Mucosa of gallbladder (tissue), 1 donor: ENCODE results near the gene PGAM5. TPM values are rescaled to one million over a fixed set of nuclear protein-coding genes. Genes with fewer than 3 reads are reported as not detected.
"Not testable (repeated sequence)": the region's sequence is repeated elsewhere in the genome, so short reads cannot be mapped to it uniquely, and the experiment has no call there.

Source experiments
- DNase-seq: peaks from one replicate; pipeline ENCODE4 v3.0.0-alpha.2; 2020; ENCODE audit warnings: low spot score
- total RNA-seq: library from RNA; stranded (reverse); gene quantifications from one replicate; pipeline ENCODE4 v1.2.1, GENCODE V29; 2021
- donor health status: DM: no; HTN: no; CAD: no.

Gene PGAM5
- total RNA-seq, 1 donor from 2014 or later, result 31.3 TPM

DNA sequence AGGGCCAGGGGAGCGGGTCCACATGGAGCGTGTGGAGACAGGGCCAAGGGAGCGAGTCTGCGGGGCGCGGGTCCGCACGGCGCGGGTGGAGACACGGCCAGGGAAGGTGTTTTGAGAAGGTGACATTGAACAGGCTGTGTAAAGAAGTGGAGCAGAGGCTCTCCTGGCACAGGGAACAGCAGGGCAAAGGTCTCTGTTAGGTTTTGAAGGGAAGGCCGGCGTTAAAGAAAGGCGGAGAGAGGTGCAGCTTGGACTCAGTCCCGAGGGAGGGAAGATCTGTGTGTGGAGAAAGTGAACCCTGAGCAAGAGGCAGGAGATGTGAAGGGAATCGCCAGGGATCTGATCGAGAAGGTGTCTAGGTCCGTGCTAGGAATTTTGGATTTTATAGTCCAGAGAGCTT lies 21.4 kb upstream of the PGAM5 start:
- DNase-seq, result peak; percentile 78

DNA sequence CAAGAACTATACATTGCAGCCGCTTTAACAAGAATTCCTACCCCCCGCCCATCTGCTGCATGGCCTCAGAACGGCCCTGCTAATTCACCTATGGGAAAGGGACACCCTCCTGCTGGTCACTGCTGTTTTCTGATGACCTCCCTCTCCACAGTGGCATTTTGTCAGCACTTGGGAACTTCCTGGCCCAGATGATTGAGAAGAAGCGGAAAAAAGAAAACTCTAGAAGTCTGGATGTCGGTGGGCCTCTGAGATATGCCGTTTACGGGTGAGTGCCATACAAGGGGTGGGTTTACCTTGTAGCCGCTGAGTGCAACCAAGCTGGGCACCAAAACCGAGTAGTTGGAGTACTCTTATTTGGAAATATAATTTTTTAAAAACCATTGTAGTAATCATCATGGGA lies 20.5 kb upstream of the PGAM5 start:
- DNase-seq, result no peak

DNA sequence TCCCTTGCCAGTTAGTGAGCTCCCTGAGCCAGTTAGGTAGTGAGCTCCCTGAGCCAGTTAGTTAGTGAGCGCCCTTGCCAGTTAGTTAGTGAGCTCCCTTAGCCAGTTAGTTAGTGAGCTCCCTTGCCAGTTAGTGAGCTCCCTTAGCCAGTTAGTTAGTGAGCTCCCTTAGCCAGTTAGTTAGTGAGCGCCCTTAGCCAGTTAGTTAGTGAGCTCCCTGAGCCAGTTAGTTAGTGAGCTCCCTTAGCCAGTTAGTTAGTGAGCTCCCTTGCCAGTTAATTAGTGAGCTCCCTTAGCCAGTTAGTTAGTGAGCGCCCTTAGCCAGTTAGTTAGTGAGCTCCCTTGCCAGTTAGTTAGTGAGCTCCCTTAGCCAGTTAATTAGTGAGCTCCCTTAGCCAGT lies 18.6 kb upstream of the PGAM5 start:
- not testable (repeated sequence) for DNase-seq

DNA sequence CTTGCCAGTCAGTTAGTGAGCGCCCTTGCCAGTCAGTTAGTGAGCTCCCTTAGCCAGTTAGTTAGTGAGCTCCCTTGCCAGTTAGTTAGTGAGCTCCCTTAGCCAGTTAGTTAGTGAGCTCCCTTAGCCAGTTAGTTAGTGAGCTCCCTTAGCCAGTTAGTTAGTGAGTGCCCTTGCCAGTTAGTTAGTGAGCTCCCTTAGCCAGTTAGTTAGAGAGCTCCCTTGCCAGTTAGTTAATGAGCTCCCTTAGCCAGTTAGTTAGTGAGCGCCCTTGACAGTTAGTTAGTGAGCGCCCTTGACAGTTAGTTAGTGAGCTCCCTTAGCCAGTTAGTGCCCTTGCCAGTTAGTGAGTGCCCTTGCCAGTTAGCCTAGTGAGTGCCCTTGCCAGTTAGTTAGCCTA lies 15.8 kb upstream of the PGAM5 start:
- DNase-seq, result not testable (repeated sequence)

DNA sequence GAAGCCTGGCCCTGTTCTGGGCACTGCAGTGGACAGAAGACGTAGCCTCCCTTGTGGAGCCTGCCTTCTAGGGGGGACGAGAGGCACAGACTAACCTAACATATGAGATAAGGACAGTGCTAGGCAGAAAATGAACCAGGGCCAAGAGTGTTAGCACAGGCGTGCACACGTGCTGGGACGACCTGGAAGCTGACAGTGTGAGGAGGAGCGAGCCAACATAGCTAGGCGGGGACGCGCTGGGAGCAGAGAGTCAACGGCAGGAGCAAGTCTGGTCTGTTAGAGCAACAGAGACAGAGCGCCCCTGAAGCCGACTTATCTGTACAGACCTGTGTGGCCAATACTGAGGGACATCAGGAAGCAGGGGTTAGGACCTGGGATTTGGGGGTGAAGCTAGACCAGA lies 15.2 kb upstream of the PGAM5 start:
- DNase-seq, result no peak

DNA sequence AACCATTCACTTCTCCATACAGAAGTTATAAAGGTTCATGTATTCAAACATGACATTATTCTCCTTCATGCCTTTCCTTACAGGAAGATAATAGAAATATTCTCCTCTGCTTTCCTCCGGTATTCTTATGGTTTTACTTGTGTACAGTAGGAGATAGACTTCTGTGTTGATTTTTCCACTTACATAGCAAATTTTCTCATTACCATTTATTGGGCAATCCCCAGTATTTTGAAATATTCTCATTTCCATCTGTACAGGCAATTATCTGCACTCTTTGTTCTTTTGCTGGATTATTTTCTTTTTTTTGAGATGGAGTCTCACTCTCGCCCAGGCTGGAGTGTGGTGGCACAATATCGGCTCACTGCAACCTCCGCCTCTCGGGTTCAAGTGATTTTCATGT lies 12.3 kb upstream of the PGAM5 start:
- no peak for DNase-seq

DNA sequence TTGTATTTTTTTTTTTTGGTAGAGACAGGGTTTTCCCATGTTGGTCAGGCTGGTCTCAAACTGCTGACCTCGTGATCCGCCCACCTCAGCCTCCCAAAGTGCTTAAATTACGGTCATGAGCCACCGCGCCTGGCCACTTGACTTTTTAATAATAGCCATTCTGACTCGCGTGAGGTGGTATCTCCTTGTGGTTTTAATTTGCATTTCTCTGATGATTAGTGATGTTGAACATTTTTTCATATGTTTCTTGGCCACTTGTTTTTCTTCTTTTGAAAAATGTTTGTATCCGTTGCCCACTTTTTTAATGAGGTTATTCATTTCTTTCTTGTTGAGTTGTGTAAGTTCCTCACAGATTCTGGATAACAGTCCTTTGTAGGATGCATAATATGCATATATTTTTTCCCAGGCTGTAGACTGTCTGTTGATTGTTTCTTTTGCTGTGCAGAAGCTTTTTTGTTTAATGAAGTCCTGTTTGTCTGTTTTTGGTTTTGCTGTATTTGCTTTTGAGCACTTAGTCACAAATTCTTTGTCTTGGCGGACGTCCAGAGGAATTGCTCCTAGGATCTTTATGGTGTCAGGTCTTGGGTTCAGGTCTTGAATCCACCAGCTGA lies 10.3 kb upstream of the PGAM5 start:
- DNase-seq, result no peak

DNA sequence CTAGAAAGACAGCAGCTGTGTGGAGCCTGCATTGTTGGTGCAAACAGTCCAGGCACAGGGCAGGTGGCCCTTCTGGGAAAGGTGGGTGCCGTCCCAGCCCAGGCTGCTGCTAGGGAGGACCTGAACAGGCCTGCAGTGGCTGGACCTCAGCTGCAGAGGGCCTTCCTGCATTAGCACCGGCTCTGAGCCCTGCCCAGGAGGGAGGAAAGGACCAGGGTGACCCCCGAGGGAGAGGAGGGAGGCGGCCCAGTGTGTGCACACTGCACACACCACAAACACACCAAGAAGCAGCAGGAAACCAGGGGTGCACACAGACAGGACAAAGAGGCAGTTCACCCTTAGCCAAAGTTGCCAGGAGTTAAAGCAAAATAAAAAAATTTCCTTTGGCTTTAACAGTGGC lies 8.0 kb upstream of the PGAM5 start:
- no peak for DNase-seq

DNA sequence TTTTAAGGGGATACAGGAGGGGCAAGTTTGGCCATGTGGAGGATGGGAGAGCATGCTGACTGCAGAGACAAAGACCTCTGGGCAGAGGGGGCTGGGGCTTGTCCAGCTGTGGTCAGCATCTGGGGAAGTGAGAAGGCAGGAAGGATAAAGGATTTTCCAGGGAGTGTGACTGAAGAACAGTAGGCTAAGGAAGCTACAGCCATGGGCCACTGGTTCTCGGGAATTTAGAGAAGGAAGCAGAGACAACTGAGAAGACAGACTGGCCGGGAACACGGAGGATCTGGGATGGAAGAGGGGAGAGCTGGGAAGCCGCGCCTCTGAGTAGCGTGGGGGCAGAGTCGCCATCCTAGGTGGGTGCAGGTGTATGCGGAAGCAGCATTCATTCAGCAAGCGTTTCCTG lies 7.0 kb upstream of the PGAM5 start:
- no peak for DNase-seq

DNA sequence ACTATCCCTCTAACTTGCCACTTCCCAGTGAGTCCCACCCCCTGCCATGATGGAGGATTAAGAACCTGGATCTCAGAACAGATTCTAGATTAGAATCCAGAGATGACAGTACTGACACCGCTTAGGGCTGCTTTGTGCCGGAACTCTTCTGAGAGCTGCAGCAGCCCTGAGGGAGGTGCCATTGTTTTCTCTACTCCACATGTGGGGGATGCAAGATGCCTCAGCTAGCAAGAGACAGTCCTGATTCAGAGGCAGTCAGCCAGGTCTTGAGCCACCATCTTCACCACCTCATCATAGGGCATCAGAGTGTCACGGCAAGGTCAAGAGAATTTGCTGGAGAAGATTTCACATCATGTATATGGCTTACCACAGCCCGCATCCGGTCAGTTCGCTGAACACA lies 3.4 kb upstream of the PGAM5 start:
- no peak for DNase-seq

DNA sequence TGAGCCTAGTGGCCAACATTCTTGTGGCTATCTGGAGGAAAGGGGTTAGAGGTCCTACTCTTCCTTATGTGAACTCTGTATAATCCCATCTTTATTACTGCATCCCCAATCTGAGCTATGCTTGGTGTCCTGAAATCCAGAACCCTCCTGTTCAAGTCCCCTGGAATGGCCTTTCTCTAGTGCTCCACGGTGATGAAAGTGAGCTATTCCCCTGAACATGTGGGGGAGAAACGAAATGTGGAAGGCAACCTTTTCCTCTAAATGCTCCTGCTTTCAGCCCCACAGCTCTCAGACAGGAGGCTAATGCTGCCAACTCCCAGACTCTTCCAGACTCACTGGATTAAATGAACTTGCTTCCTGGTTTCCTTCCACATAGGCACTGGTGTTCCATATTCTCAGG lies 2.5 kb upstream of the PGAM5 start:
- DNase-seq, result no peak

DNA sequence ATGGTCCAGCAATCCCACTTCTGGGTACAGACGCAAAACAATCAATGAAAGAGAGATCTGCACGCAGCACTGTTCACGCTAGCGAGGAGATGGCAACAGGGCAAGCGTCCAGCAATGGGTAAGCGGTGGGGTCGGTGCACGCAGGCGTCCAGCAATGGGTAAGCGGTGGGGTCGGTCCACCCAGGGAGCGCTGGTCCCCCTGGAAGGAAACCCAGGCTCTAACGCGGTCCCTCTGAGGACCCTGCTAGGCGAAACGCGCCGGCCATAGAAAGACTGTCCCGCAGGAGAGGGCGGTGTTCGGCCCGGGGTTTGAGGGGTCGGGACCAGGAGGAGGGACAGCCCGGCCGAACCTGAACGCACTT lies 618 bp upstream of the PGAM5 start:
- DNase-seq, result no peak

DNA sequence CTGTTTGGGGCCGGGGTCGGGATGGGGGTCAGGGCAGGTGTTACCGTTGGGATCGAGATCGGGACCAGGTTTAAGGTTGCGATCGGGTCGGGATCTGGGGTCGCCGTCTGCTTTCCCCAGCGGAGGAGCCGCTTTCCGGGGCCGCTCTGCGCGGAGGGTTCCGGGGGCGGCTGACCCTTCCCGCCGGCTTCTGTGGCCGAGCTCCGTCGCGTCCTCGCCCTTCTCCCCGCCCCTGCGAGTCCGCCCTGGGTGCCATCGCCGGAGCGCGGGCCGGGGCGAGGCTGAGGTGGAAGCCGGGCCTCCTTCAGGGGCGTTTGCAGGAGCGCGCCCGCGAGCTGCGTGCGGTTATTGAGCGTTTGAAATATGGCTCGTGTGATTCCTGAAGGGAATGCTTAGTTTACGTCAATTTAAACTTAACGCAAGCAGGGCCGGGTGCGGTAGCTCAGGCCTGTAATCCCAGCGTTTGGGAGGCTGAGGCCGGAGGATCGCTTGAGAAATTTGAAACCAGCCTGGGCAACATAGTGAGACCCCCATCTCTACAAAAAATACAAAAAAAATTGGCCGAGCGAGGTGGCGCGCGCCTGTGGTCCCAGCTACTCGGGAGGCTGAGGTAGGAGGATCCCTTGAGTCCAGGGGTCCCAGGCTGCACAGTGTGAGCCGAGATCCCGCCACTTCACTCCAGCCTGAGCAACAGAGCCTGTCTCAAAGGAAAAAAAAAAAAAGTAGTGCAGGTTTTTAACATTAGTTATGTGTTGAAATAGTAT lies 620 bp downstream of the PGAM5 start:
- no peak for DNase-seq

DNA sequence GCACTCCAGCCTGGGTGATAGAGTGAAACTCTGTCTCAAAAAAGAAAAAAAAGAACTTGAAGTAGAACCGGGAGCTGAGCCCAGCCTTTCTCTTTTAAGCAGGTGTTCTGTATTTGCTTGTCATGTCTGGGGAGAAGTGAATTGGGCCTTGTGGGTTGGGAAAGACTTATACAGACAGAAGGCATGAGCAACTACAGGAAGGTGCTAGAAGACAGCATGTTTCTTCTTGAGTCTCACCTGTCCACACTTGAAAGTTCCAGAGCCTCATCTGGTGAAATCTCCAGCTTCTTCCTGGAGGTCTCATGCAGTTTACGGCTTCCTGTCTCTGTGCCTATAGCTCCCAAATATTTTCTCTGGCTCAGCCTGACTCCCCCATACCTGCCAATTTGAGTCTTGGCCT lies 2.5 kb downstream of the PGAM5 start:
- DNase-seq, result no peak

DNA sequence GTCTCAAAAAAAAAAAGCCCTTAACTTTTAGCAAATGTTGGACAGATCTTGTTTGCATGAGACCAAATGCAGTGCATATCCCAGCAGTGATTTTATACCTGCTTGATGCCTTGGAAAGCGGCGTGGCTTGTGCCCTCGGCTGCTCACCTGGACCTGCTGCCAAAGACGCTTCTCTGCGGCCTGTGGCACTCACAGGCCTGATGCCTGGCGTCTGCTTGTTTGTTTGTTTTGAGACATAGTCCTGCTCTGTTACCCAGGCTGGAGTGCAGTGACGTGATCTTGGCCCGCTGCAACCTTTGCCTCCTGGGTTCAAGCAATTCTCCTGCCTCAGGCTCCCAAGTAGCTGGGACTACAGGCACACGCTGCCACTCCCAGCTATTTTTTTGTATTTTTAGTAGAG lies 5.2 kb downstream of the PGAM5 start:
- no peak for DNase-seq

DNA sequence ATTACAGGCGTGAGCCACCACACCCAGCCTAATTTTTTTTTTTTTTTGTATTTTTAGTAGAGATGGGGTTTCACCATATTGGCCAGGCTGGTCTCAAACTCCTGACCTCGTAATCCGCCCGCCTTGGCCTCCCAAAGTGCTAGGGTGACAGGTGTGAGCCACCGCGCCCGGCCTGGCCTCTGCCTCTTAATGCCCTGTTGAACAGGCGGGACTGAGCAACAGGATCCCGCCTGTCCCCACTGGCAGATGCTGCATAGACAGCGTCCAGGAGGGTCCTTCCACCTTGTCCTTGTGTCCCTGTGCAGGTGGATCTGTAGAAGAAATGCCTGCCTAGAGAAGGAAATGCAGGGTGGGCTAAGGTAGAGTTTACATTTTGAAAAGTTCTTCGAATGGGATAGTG lies 5.7 kb downstream of the PGAM5 start:
- no peak for DNase-seq

DNA sequence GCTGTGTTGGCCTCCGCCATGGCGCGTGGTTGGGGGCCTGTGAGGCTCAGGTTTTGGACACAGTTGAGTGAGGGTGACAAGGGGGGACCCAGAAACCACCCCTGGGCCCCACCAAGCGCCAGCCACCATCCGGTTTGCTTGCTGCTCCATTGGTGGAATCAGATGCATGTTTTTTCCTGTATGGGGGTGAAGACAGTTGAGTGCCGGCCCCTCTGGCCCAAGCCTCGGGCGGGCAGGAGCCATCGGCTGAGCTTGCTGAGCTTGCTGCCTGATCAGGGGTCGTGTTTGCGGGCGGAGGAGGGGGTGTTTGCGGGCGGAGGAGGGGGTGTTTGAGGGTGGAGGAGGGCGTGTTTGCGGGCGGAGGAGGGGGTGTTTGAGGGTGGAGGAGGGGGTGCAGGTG lies 6.4 kb downstream of the PGAM5 start:
- no peak for DNase-seq

DNA sequence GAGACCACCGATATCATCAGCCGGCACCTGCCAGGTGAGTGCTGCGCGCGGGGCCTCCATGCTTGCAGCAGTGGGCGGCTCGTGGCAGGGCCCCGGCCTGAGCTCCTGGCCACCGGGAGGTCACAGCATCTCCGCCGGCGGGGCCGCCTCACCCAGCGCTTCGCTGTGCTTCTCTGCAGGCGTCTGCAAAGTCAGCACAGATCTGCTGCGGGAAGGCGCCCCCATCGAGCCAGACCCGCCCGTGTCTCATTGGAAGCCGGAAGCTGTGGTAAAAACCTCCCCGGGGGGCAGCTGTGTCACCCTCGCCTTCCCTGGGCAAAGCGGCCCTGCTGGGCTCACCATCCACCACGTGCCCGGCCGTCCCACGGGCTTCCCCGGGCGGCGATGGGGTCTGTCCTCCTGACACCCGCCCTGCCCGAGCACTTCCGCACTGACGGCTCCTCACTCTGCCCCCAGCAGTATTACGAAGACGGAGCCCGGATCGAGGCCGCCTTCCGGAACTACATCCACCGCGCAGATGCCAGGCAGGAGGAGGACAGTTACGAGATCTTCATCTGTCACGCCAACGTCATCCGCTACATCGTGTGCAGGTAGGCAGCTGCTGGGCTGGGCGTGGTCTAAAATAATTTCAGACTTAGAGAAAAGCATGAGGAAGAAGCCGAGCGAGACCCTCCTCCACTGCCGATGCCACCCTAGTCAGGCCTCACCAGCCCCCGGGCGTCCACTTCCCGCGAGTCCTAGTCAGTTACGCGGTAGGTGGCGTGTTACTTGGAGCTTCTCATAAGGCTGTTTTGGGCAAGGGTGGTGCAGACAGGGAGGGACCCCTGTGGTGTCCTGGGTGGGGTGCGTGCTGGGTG lies 7.1 kb downstream of the PGAM5 start:
- DNase-seq, result no peak

DNA sequence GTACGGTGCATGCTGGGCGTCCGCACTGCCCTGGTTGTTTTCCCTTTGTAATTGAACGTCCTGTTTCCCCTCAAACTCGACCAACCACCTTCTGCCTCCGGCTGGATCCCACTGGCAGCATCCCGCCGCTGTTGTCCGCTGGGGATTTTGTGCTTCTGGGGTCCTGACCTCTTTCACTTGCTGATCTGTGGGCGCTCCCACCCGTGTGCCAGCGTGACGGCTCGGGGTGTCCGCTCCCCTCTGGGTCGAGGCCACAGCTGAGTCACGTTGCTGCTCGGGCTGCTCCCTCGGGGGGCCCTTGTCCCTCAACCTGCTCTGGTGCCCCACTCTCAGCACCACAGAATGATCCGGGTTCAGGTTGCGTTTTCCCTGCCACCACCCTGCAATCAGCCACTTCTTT lies 8.0 kb downstream of the PGAM5 start:
- DNase-seq, result no peak

DNA sequence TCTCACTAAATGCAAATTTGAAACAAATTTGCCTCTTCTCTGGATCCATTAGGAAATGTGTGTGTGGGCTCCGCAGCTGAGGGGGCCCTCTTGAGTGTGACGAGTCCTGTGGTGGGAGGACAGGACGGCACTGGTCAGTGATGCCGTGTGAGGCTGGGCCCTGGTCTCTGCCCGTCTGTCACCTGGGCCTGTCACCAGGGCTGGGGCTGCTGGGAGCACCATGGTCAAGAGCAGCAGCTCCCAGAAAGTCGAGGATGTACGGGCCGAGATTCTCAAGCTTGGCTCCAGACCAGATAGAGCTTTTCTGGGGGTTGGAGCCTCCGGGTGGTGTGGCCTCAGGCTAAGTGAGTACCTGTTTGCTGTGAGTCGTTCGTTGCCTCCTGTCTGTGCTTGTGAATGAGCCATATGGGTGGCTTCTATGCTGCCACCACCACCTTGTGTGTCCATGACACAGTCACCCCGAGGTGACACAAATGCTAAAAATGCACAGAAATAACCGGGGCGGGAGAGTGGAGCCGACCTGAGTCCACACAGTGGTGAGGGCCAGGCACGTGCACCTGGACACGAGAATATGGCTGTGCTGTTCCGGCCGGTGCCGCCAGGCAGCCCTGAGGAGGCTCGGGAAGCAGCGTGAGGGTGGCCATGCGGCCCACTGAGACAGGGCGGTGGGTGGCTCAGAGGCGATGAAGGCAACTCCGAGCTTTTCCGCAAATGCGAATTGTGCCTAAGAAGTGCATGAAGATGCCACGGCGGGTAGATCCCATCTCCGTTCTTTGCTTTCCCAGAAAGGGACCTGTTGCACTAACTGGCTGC lies 8.7 kb downstream of the PGAM5 start:
- DNase-seq, result no peak

DNA sequence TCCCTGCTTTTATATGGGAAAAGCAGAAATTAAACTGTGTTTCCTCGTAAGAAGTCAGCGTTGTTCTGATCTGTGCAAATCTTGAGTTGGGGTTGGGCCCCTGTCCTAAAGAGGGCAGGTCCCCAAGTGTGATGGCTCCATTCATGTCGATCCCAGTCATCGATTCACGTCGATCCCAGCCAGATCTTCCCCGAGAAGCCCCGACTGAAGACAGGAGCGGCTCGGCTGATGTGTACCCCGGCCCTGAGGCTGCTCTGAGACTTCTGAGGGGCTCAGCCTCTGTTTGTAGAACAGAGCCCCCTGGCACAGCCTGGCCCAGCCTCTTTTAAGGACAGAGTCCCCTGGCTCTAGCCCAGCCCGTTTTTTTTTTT lies 9.3 kb downstream of the PGAM5 start:
- DNase-seq, result no peak
